Measurements from ENCODE around the gene INSYN2B. TPM values are rescaled to one million over a fixed set of nuclear protein-coding genes. Genes with fewer than 3 reads are reported as not detected.

The INSYN2B gene
- total RNA-seq, 1 experiment from 2014 or later: 0.97 TPM

DNA sequence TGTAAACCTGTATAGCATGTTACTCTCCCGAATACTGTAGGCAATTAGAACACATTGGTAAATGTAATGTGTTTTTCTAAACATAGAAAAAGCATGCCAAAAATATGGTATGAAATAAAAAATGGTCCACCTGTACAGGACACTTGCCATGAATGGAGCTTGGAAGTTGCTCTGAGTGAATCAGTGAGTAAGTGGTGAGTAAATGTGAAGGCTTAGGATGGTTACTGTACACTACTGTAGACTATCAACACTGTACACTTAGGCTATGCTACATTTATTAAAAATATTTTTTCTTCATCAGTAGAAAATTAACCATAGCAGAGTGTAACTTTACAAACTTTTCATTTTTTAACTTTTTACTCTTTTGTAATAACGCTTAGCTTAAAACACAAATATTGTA, 41.9 kb downstream of the INSYN2B start:
- no peak for DNase-seq (ENCODE audit: extremely low read depth, low read depth)

- no peak for DNase-seq (ENCODE audit: extremely low read depth, low read depth)
Observed at GRCh38 chr5:169935762-169936161, 44.5 kb downstream of the INSYN2B start.

- no peak for DNase-seq (ENCODE audit: extremely low read depth, low read depth)
Observed at GRCh38 chr5:169934990-169935389, 45.3 kb downstream of the INSYN2B start.

GRCh38 chr5:169933616-169934015, 46.7 kb downstream of the INSYN2B start:
- DNase-seq (ENCODE audit: extremely low read depth, low read depth): no peak

DNA sequence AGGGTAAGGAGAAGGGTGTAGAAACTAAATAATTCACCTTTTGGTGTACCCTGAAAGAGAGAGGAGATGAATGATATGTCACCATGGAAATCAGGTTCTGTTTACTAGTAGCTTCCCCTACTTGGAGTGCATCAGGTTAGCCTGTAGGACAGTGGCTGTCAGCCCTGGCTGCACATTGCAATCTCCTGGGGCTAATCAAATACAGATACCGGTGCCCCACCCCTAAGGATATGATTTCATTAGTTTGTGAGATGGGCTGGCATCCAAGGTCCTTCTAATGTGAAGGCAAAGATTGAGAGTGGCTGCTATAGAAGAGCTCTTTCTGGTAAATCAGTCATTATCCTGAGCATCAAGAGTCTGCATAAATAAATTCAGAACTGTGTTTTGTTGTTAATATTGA, 47.2 kb downstream of the INSYN2B start:
- no peak for DNase-seq (ENCODE audit: extremely low read depth, low read depth)

DNA sequence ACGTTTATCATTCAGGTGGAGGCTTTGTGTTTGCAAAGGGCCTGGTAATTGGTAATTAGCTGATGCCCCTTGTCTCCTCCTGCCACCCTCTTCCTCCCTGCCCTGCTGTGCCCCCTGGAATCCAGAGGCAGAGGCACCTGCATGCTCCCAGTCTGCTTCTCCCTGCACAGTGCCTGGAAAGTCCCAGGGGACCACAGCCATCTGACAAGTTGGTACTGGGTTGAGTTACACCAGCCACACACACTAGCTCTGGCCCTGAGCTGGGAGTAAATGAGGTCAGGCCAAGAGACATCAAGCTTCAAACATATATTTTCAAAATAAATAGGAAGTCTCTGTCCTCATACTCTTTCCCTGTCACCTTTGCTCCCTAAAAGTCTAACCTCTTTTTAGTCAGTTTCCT, 56.3 kb downstream of the INSYN2B start:
- no peak for DNase-seq (ENCODE audit: extremely low read depth, low read depth)

DNA sequence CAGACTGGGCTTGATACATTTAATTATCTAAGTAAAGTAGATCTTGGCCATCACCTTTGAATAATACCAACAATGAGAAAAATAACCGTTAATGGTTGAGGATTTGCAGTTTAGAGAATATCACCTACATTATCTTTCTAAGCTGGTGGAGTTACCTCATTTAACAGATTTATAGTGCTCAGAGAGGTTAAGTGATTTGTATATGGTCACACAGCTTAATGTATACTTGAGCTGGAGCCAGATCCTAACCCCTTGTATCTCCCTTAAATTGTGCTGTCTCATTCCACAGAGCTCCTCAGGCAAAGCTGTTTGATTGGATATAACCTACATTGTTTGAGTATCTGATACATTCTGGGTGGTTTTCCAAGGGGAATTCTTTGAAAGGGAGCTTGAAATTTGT, 57.8 kb downstream of the INSYN2B start:
- no peak for DNase-seq (ENCODE audit: extremely low read depth, low read depth)

DNA sequence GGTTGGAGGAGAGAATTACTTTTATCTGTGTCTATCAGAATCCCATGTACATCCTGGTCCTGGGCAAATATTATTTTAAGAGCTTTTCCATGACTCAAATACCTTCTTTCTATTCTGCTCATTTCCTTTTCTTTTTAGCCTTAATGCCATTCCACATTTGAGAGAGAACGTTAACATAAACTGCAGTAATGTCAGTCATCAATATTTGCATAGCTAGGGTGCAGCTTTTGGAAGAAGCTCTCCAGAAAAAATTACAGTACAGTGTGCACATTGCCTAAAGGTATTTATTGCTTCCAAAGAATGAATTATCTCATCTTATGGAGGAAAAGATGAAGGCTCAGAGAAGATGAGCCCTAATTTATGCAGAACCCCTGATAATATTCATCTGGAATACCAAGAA, 58.3 kb downstream of the INSYN2B start:
- DNase-seq (ENCODE audit: extremely low read depth, low read depth): no peak

- no peak for DNase-seq (ENCODE audit: extremely low read depth, low read depth)
Observed at GRCh38 chr5:169921384-169921783, 58.9 kb downstream of the INSYN2B start.

DNA sequence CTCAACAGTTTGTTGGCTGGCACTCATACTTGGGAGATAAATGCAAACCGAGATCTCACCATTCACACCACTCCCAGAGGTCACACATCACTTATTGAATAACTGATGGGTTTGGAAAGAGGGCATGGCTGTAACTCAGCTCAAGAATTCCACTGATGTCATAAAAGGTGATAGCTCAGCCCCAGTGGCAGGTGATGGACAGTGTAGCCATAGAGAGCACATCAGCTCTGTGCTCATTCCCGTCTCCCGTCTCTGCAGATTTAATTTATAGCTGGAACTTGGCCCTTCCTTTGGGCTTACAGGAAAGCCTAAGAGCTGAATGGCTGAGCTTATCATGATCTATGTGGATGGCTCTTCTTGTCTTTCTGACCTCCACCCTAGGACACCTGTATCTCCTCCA, 59.8 kb downstream of the INSYN2B start:
- no peak for DNase-seq (ENCODE audit: extremely low read depth, low read depth)

DNA sequence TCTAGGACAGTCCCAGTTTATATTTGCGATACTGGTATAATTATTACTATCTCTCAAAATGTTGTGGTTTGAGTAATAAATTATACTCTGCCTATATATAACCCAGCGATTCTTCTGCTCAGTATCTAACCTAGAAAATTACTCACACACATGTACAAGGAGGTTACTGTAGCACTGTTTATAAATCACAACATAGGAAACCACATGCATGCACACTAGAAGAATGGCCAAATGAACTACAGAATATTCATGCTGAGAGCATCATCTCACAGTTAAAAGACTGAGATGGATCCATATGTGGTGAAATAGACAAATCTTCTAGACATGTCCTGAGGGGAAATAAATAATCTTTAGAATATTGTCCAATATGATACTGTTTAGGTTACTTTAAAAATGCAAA, 62.1 kb downstream of the INSYN2B start:
- DNase-seq (ENCODE audit: extremely low read depth, low read depth): no peak

- DNase-seq (ENCODE audit: extremely low read depth, low read depth): no peak
Observed at GRCh38 chr5:169917500-169917899, 62.8 kb downstream of the INSYN2B start.

DNA sequence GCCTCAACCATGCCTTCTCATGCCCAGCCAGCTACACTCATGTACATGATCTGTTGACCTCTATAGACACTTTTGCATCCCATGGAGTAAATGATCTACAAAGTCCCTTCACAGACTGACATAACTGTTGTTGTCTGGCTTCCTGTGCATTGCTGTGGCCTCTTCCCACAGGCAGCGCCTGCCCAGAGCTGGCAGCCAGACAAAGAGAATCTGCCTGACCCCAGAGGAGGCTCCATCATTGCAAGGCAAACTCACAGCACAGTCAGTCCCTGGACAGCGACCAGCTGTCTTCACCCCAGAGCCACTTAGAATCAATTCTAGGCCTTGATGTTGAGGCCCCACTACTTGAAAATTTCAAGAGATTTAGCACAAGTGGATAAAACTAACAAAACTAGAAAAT, 65.5 kb downstream of the INSYN2B start:
- no peak for DNase-seq (ENCODE audit: extremely low read depth, low read depth)

DNA sequence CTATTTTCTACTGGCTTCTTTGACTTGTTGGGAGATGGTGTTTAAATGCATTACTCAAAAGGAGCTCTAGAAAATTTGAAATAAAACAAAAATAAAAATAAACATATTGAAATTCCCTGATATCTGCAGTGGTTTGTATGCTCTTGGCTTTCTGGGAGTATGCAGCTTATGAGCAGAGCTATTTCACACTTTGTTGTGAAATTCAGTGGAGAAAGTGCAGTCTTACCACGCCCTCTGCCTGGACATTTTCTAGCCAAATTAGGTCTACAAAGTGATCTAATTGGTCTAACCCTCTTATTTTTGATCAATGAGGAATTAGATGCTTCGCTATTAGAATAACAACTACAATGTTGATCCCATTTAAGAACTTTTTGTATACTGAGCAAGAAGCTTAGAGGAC, 66.8 kb downstream of the INSYN2B start:
- DNase-seq (ENCODE audit: extremely low read depth, low read depth): peak; percentile 67

GRCh38 chr5:169911448-169912212, 68.7 kb downstream of the INSYN2B start:
- DNase-seq (ENCODE audit: extremely low read depth, low read depth): no peak

- no peak for DNase-seq (ENCODE audit: extremely low read depth, low read depth)
Observed at GRCh38 chr5:169910393-169910792, 69.9 kb downstream of the INSYN2B start.

DNA sequence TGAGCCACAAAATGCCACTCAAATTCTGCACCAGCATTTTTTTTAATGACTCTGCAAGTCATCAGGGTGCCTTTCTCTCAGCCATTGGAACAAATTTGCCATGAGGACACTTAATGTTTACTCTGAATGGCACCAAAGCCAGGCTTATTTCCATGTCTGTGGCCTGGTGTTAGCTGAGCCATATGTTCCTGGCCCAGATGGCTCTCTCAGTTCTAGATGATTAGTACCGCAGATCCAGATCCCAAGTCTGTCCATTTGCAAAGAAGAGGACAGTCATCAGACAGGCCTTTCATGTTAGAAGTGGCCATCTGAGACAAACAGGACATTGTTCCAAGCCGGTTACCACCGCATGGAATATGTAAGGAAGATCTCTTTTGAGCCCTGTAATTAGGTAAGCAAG, 70.3 kb downstream of the INSYN2B start:
- no peak for DNase-seq (ENCODE audit: extremely low read depth, low read depth)

GRCh38 chr5:169908864-169909263, 71.4 kb downstream of the INSYN2B start:
- DNase-seq (ENCODE audit: extremely low read depth, low read depth): no peak

GRCh38 chr5:169906745-169907649, 73.3 kb downstream of the INSYN2B start:
- DNase-seq (ENCODE audit: extremely low read depth, low read depth): no peak

DNA sequence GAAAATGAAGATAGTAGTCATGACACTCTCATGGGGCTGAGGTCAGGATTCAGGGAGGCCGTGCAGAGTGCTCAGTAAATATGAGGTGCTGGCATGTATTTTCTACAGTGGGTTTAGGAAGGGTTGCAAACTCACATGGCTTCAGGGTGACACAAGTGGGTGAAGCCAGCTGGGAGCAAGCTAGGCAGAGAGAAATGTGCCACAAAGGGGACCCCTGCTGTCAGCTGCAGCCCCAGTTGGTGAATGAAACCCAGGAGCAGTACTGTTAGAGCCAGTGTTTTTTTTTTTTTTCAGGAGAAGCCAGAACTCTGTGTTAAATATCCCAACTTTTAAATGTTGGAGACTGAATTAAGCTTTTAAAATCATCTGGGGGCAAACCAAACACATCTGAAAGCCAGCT, 75.3 kb downstream of the INSYN2B start:
- DNase-seq (ENCODE audit: extremely low read depth, low read depth): no peak

DNA sequence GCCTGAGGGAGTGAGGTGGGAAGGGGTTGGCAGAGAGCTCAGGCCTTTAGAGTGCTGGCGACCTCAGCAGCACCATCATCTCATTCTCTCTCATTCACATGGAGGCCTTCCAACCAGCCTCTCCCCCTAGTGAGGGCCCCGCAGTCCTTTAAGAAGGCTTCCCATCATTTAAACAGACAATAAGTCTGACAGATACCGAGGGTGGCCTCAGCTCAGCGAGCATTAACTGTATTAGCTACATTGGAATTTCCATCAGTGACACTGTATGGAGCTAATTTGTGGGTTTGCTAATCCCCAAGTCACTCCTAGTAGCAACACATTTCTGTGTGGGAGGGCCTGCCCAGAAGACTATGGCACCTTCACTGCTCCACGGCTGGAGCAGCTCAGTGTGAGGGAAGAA, 75.8 kb downstream of the INSYN2B start:
- DNase-seq (ENCODE audit: extremely low read depth, low read depth): no peak

DNA sequence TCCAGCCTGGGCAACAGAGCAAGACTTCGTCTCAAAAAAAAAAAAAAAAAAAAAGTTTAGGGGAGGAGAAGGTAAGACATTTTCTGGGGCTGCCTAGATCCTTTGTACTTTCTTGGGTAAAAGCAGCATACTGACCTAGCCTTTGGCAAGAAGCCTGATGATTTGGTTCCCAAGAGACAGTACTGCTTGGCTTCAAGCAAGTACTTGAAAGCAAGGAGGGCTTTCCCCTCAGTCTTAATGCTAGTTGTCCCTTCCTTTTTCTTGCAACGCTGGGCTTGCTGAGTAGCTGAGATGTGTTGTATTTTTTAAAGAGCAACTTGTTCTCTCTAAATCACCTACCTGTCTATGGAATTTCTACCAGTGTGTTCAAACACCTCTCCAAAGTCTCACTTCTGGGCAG, 76.2 kb downstream of the INSYN2B start:
- no peak for DNase-seq (ENCODE audit: extremely low read depth, low read depth)
